Measurements from ENCODE around the gene CDAN1.

- TF ChIP-seq ZFP3 (CRISPR knock-in tag; IDR thresholded peaks at IDR 0.05), result no peak
- no peak for TF ChIP-seq PATZ1 (CRISPR knock-in tag; IDR thresholded peaks at IDR 0.05; ENCODE audit: borderline replicate concordance)
- no peak for TF ChIP-seq ESRRG (CRISPR knock-in tag; IDR thresholded peaks at IDR 0.05)
- no peak for TF ChIP-seq ZNF70 (CRISPR knock-in tag; IDR thresholded peaks at IDR 0.05)
- no peak for TF ChIP-seq GLIS3 (CRISPR knock-in tag; IDR thresholded peaks at IDR 0.05)
These were observed 4.8 kb upstream of the CDAN1 start for GRCh38 chr15:42741710-42742109.
